Measurements from ENCODE around the gene KRT83. TPM values are rescaled to one million over a fixed set of nuclear protein-coding genes. Genes with fewer than 3 reads are reported as not detected.

The KRT83 gene
- total and polyA plus RNA-seq, 2 of the 13 experiments (the other 11 are each of a cell fraction or from before 2014, with no cell fraction given) = not detected

- WGBS (ENCODE audit: low lambda C conversion rate) = 9% methylated on average over 8 of the region's 10 CpGs
- no peak overlapping the region for H3K9ac ChIP-seq (ENCODE audit: insufficient read depth, low read depth, low read length)
- ATAC-seq = no peak
- DNase-seq (ENCODE audit: low spot score) = no peak
- no peak for FAIRE-seq
- peaks cover 10 to 44% of the 10 kb centered on the region in 2 experiments; a peak in 4 of 5 replicates for H3K27me3 ChIP-seq (ENCODE audit: control insufficient read depth in 1 of 2, insufficient read depth in 2 of 2, low read length in 2 of 2)
- intact Hi-C loops (cut with micrococcal nuclease; ENCODE audit: unreplicated experiment) = no loop called here
- no peaks in the 10 kb centered on the region for H3K4me1 ChIP-seq (ENCODE audit: insufficient read depth, low read length)
- ChIA-PET POLR2A (no interaction called here), CTCF (ENCODE audit: low intra/inter-chr PET ratio, low total read pairs) (no interaction called here)
- no peak overlapping the region for H2AFZ ChIP-seq (ENCODE audit: low read length)
- H3K27ac ChIP-seq (ENCODE audit: extremely low read length, insufficient read depth, low read length) = no peak overlapping the region
- H3K9me3 ChIP-seq (ENCODE audit: low read length) = no peaks in the 10 kb centered on the region
- no peaks in the 10 kb centered on the region for H4K20me1 ChIP-seq (ENCODE audit: insufficient read depth, low read length)
- H3K79me2 ChIP-seq (ENCODE audit: insufficient read depth, low read length) = no peaks in the 10 kb centered on the region
- no peak overlapping the region for H3K4me2 ChIP-seq (ENCODE audit: low read depth, low read length)
- BruUV-seq (replicated peaks) = no TSS peak
- H3K4me3 ChIP-seq (replicated peaks in 1 of 3; ENCODE audit: insufficient read depth in 1 of 3, low read depth in 2 of 3, low read length in 3 of 3) = no peak overlapping the region
- H3K36me3 ChIP-seq (replicated peaks in 1 of 2; ENCODE audit: control insufficient read depth in 1 of 2, insufficient read depth in 2 of 2, low read length in 2 of 2) = no peaks in the 10 kb centered on the region
- in situ Hi-C loops (cut with HindIII; ENCODE audit: extremely low pct_ligation_motif_present, low pct_unique_long_range_greater_than_20kb) = no loop called here
- TF ChIP-seq ZFP1 (CRISPR knock-in tag; IDR thresholded peaks at IDR 0.05) = no peak
- no peak for TF ChIP-seq HMGA1 (CRISPR knock-in tag; conservative IDR thresholded peaks at IDR 0.05)
- TF ChIP-seq GMEB1 (CRISPR knock-in tag; IDR thresholded peaks at IDR 0.05; ENCODE audit: borderline replicate concordance) = no peak
- no peak for TF ChIP-seq ZNF607 (CRISPR knock-in tag; IDR thresholded peaks at IDR 0.05; ENCODE audit: borderline replicate concordance)
- no peak for TF ChIP-seq ZNF224 (CRISPR knock-in tag; IDR thresholded peaks at IDR 0.05)
- no peak for TF ChIP-seq SP5 (CRISPR knock-in tag; IDR thresholded peaks at IDR 0.05; ENCODE audit: borderline replicate concordance, low read depth)
- no peak for TF ChIP-seq FOXA1 (IDR thresholded peaks at IDR 0.05)
- TF ChIP-seq FOXA1 (CRISPR knock-in tag; IDR thresholded peaks at IDR 0.05) = no peak
- TF ChIP-seq ZNF782 (CRISPR knock-in tag; IDR thresholded peaks at IDR 0.05; ENCODE audit: borderline replicate concordance) = no peak
- no peak for TF ChIP-seq ZFP91 (CRISPR knock-in tag; IDR thresholded peaks at IDR 0.05; ENCODE audit: borderline replicate concordance)
- TF ChIP-seq ZBTB25 (CRISPR knock-in tag; IDR thresholded peaks at IDR 0.05) = no peak
- no peak for TF ChIP-seq THAP11 (CRISPR knock-in tag; IDR thresholded peaks at IDR 0.05)
- TF ChIP-seq NCOR1 (IDR thresholded peaks at IDR 0.05; ENCODE audit: borderline replicate concordance, low read length) = no peak
- no peak for TF ChIP-seq ZUFSP (CRISPR knock-in tag; IDR thresholded peaks at IDR 0.05; ENCODE audit: borderline replicate concordance)
- TF ChIP-seq MZF1 (CRISPR knock-in tag; IDR thresholded peaks at IDR 0.05; ENCODE audit: borderline replicate concordance) = no peak
- no peak for TF ChIP-seq ZNF616 (CRISPR knock-in tag; IDR thresholded peaks at IDR 0.05; ENCODE audit: low read depth)
- no peak for TF ChIP-seq ZNF772 (CRISPR knock-in tag; IDR thresholded peaks at IDR 0.05)
- TF ChIP-seq, protein P1, sequence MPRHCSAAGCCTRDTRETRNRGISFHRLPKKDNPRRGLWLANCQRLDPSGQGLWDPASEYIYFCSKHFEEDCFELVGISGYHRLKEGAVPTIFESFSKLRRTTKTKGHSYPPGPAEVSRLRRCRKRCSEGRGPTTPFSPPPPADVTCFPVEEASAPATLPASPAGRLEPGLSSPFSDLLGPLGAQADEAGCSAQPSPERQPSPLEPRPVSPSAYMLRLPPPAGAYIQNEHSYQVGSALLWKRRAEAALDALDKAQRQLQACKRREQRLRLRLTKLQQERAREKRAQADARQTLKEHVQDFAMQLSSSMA (CRISPR knock-in tag; IDR thresholded peaks at IDR 0.05) = no peak
- TF ChIP-seq ZSCAN29 (CRISPR knock-in tag; conservative IDR thresholded peaks at IDR 0.05) = no peak
Measured at GRCh38 chr12:52323416-52324152, 2.4 kb upstream of the KRT83 start.

All from HepG2 (cell line).